WERI-Rb-1 (cell line): ENCODE data around the gene TRAFD1.
"Not testable (repeated sequence)": the region's sequence is repeated elsewhere in the genome, so short reads cannot be mapped to it uniquely, and the experiment has no call there.

ENCODE experiments used
- DNase-seq: peaks from one replicate; pipeline ENCODE4 v3.0.0-alpha.2; 2020
- H3K27ac ChIP-seq: fragments of 250-450 bp; sonication (Bioruptor Pico); 2 replicates; pipeline ENCODE4 v1.5.1; 2020; ENCODE audit warnings: mild to moderate bottlenecking, moderate library complexity
- H3K27me3 ChIP-seq: fragments of 250-450 bp; sonication (Bioruptor Pico); 2 replicates; pipeline ENCODE4 v1.5.1; 2021; ENCODE audit warnings: mild to moderate bottlenecking, low read depth, moderate library complexity; ENCODE audit not compliant: insufficient read depth, severe bottlenecking
- H3K36me3 ChIP-seq: fragments of 250-450 bp; sonication (Bioruptor Pico); 2 replicates; pipeline ENCODE4 v1.5.1; 2020; ENCODE audit warnings: mild to moderate bottlenecking, moderate library complexity
- H3K4me3 ChIP-seq: 2 replicates; pipeline ENCODE4 v1.5.1; 2011; ENCODE audit warnings: low read depth, mild to moderate bottlenecking, control low read depth, low read length
- H3K9me3 ChIP-seq: fragments of 250-450 bp; sonication (Bioruptor Pico); 2 replicates; pipeline ENCODE4 v1.5.1; 2021; ENCODE audit warnings: mild to moderate bottlenecking, moderate library complexity; ENCODE audit not compliant: severe bottlenecking
- TF ChIP-seq, protein P1 (sequence below): IDR thresholded peaks from 2 replicates; pipeline ENCODE4 v1.5.1; 2011; ENCODE audit warnings: low read depth, mild to moderate bottlenecking, control low read depth, inconsistent platforms, low read length

Gene TRAFD1

DNA sequence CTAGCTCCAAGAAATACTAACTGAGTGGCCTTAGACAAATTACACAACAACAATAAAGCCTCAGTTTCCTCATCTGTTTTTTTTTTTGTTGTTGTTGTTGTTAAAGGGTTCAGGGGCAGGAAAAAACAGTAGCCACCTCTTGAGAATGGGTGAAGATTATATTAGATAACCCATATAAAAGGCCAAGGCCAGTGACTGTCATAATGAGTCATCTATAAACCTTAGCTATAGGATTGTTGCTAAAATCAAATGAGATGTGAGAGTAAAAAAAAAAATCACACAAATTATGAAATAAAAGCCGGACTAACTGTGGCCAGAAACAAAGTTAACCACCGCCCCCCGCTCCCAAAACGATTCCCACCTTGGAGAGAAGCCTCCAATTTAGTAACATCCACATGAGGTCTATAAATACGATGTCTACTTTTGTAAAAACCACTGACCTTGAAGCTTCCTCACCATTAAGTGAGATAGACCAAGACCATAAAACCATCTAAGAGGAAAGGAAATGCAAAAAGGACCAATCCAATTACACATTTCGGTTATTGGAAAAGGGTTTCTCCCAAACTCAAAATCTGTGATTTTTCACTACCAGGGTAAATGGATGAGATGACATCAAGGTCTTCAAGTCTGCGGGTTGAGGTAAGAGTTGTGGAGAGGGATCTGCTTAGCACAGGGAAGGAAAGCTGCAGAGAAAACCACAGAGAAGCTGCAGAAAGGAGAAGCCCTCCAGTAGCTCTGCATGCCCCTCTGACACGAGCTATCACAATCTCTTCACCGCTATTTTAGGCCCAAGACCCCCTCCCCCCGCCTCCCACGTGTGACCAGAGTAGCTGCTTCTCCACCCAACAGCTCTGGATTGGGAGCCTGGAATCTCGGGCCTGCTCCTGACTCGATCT is 17.8 kb upstream of the TRAFD1 start:
- H3K36me3 ChIP-seq, result peaks cover 10% of the 10 kb centered on the region
- no peaks in the 10 kb centered on the region for H3K27me3 ChIP-seq
- H3K9me3 ChIP-seq, result no peaks in the 10 kb centered on the region
- H3K4me3 ChIP-seq, result peak overlapping the region; percentile 94
- TF ChIP-seq, protein P1, sequence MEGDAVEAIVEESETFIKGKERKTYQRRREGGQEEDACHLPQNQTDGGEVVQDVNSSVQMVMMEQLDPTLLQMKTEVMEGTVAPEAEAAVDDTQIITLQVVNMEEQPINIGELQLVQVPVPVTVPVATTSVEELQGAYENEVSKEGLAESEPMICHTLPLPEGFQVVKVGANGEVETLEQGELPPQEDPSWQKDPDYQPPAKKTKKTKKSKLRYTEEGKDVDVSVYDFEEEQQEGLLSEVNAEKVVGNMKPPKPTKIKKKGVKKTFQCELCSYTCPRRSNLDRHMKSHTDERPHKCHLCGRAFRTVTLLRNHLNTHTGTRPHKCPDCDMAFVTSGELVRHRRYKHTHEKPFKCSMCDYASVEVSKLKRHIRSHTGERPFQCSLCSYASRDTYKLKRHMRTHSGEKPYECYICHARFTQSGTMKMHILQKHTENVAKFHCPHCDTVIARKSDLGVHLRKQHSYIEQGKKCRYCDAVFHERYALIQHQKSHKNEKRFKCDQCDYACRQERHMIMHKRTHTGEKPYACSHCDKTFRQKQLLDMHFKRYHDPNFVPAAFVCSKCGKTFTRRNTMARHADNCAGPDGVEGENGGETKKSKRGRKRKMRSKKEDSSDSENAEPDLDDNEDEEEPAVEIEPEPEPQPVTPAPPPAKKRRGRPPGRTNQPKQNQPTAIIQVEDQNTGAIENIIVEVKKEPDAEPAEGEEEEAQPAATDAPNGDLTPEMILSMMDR, result no peak
- H3K27ac ChIP-seq, result peak overlapping the region; percentile 70
- peak; percentile 29 for DNase-seq

DNA sequence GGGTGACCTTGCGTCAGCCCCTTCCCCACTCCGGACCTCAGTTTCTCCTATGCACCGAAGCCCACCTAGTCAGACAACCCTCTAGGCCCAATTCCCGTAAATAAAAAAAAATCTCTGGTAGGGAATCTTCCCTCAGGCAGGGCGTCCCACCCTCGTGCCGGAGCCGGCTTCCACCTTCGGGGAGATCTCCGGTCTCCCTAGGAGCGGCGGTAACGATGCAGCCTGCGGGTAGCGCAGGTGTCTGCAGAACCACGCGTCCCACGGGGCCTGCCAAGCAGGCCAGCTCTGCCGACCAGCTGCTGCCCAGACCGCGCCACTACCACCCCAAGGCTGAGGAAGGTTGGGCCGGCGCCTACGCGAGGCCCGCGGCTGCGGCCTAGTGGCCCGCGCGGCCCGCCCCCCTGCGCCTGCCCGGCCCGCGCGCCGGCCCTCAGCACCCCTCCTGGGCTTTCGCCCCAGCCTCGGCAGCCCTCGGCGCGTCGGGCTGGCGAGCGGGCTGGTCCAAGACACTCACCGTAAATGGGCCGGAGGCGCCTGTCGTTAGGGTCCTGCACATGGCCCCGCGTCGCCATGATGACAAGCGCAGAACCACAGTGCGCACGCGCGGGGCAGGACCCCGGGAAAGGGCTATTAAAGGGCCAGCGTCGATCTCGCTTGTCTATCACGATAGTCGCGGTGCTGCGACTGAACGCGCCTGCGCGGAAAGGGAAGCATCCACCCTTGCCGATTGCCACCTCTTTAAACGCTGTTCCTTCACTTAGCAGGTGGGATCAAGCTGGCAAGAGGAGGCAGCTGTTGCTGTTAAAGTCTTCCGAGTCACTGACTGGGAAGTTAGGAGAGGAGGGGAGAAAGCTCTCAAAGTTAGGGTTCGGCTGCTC is 16.9 kb upstream of the TRAFD1 start, which contains the start of gene NAA25:
Gene NAA25, minus strand, starts transcription at position 582 of the 878 bp plus-strand sequence. Its CDS starts 10 bp downstream, at position 572.
- Histone ChIP-seq H3K27ac (peak within 1 kb of the TSS; percentile 70), H3K36me3 (peaks cover 9% of the 10 kb centered on the region), H3K9me3 (no peaks in the 10 kb centered on the region), H3K27me3 (no peaks in the 10 kb centered on the region), H3K4me3 (peak within 1 kb of the TSS; percentile 94)
- TF ChIP-seq, protein P1, result no peak
- peak; percentile 88 for DNase-seq

DNA sequence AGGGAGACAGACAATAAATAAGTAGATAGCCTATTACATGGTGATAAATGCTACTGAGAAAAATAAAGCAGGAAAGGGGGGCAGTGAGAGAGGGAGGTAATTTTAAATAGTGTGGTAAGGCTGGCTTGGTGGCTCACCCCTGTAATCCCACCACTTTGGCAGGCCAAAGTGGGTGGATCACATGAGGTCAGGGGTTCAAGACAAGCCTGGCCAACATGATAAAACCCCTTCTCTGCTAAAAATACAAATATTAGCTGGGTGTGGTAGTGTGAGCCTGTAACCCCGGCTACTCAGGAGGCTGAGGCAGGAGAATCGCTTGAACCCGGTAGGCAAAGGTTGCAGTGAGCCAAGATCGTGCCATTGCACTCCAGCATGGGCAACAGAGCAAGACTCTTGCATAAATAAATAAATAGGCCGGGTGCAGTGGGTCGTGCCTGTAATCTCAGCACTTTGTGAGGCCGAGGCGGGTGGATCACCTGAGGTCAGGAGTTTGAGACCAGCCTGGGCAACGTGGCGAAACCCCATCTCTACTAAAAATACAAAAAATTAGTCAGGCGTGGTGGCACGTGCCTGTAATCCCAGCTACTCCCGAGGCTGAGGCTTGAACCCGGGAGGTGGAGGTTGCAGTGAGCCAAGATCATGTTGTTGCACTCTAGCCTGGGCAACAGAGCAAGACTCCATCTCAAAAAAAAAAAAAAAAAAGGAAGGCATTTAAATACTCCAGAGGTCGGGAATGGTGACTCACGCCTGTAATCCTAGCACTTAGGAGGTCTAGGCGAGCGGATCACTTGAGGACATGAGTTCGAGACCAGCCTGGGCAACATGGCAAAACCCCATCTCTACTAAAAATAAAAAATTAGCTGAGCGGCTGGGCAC is 14.3 kb upstream of the TRAFD1 start:
- not testable (repeated sequence) for H3K4me3 ChIP-seq, DNase-seq, H3K9me3 ChIP-seq, H3K36me3 ChIP-seq, H3K27me3 ChIP-seq
- peak overlapping the region; percentile 70 for H3K27ac ChIP-seq

DNA sequence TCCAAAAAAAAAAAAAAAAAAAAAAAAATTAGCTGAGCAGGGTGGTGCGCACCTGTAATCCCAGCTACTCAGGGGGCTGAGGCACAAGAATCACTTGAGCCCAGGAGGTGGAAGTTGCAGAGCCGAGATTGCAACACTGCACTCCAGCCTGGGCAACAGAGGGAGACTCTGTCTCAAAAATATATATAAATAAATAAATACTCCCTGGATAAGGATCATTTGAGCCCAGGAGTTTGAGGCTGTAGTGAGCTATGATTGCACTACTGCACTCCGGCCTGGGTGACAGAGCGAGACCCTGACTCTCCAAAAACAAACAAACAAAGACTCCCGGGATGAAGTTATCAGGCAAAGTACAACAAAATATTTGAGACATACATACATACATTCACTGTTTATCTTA is 13.4 kb upstream of the TRAFD1 start:
- no peaks in the 10 kb centered on the region for H3K27me3 ChIP-seq
- no peak overlapping the region for H3K4me3 ChIP-seq
- H3K9me3 ChIP-seq, result no peaks in the 10 kb centered on the region
- TF ChIP-seq, protein P1, result no peak
- H3K27ac ChIP-seq, result no peak overlapping the region
- no peaks in the 10 kb centered on the region; the same call in 1 of the 2 replicates for H3K36me3 ChIP-seq
- no peak for DNase-seq

DNA sequence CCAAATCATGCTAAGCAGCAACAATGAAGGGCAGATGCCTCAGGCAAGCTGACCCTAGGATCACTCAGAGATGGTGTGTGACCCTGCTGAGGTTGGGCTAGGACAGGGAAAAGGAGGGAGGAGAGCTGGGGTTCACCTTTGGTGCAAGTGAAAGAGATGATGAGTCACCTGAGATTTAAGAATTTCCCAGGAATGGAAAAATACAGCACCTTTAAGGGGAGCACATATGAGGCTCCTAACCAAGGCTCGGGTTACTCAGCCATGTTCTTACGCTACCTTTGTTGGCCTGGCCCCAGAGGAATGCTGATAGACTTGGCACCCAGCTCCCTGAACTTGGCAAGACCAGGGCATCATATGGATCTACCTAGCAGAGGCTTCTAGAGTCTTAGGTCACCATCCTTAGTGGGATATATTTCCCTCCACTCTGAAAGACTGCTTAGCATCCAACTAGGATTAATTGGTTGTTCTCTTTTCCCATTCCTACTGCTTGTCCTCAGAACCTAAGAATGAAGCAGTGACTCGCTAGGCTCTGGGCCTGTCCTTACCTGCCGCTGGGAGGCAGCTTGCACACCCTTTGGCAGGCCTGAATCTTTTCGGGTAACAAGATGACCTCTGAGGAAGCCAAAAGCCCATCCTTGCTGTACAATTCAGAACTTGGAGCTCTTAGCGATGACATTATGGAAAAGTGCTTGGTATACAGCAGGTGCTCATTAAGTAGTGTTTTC is 12.8 kb upstream of the TRAFD1 start:
- H3K36me3 ChIP-seq, result no peaks in the 10 kb centered on the region; the same call in 1 of the 2 replicates
- no peak for DNase-seq
- no peaks in the 10 kb centered on the region for H3K27me3 ChIP-seq
- no peaks in the 10 kb centered on the region for H3K9me3 ChIP-seq
- TF ChIP-seq, protein P1, result no peak
- no peak overlapping the region for H3K27ac ChIP-seq
- no peak overlapping the region for H3K4me3 ChIP-seq
